Measurements from ENCODE around the gene TENT5C. TPM values are rescaled to one million over a fixed set of nuclear protein-coding genes. Genes with fewer than 3 reads are reported as not detected.

The TENT5C gene
- total and polyA plus RNA-seq, 7 donors = 1.5 to 31.4 (median 9.7) TPM

GRCh38 chr1:117608115-117608615, 2.3 kb downstream of the TENT5C start:
- Histone ChIP-seq H3K4me1 (peaks cover 31% of the 10 kb centered on the region), H3K36me3 (ENCODE audit: insufficient read depth in 1 of 2, low read depth in 1 of 2) (no peaks in the 10 kb centered on the region), H3K27me3 (ENCODE audit: insufficient read depth in 3 of 3, low read length in 2 of 3) (no peaks in the 10 kb centered on the region), H3K9me3 (no peaks in the 10 kb centered on the region), H3K27ac (peak overlapping the region; percentile 91), H3K4me3 (peak overlapping the region; percentile 93)
- intact Hi-C loops (cut with DNase I) = loop anchor here (5.0 kb wide), 5 partner anchors 39 to 241 kb away; partner anchors contain the start of gene MAN1A2 (in 1 of the 2)
- DNase-seq (no peak), ATAC-seq (no peak)
- TF ChIP-seq, protein P1, sequence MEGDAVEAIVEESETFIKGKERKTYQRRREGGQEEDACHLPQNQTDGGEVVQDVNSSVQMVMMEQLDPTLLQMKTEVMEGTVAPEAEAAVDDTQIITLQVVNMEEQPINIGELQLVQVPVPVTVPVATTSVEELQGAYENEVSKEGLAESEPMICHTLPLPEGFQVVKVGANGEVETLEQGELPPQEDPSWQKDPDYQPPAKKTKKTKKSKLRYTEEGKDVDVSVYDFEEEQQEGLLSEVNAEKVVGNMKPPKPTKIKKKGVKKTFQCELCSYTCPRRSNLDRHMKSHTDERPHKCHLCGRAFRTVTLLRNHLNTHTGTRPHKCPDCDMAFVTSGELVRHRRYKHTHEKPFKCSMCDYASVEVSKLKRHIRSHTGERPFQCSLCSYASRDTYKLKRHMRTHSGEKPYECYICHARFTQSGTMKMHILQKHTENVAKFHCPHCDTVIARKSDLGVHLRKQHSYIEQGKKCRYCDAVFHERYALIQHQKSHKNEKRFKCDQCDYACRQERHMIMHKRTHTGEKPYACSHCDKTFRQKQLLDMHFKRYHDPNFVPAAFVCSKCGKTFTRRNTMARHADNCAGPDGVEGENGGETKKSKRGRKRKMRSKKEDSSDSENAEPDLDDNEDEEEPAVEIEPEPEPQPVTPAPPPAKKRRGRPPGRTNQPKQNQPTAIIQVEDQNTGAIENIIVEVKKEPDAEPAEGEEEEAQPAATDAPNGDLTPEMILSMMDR (IDR thresholded peaks at IDR 0.05) = no peak
- WGBS, 3 donors = 37 to 78% (median 45%) methylated on average over 7 of the region's 7 CpGs

DNA sequence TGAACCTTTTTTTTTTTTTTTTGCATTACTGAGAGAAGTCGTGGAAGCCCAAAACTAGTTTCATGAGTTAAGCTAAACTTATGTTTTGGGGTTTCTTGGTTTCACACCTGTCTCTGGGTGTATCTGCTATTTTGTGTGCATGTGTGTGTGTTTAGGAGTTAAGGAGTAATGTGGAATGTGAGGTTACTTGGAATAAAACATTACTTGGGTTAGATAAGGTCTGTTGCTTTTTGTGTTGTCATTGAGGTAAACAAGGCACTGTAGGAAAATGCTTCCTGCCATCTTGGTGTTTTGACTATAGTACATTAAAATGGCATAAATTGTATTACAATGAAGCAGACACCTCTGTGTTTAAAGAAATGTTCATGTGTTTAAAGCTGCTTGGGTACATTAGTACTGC, 2.9 kb downstream of the TENT5C start:
- no peak for ATAC-seq
- Histone ChIP-seq H3K9me3 (no peaks in the 10 kb centered on the region), H3K36me3 (ENCODE audit: insufficient read depth in 1 of 2, low read depth in 1 of 2) (no peaks in the 10 kb centered on the region), H3K27ac (peak overlapping the region; percentile 91), H3K4me3 (peak overlapping the region; percentile 93), H3K4me1 (peaks cover 37% of the 10 kb centered on the region), H3K27me3 (ENCODE audit: insufficient read depth in 3 of 3, low read length in 2 of 3) (no peaks in the 10 kb centered on the region)
- TF ChIP-seq, protein P1 (IDR thresholded peaks at IDR 0.05) = no peak
- intact Hi-C loops (cut with DNase I) = loop anchor here (5.0 kb wide), 5 partner anchors 39 to 241 kb away; partner anchors contain the start of gene MAN1A2 (in 1 of the 2)
- 43 to 73% (median 54%) methylated on average over 1 of the region's 1 CpG for WGBS, 3 donors
- DNase-seq = no peak

DNA sequence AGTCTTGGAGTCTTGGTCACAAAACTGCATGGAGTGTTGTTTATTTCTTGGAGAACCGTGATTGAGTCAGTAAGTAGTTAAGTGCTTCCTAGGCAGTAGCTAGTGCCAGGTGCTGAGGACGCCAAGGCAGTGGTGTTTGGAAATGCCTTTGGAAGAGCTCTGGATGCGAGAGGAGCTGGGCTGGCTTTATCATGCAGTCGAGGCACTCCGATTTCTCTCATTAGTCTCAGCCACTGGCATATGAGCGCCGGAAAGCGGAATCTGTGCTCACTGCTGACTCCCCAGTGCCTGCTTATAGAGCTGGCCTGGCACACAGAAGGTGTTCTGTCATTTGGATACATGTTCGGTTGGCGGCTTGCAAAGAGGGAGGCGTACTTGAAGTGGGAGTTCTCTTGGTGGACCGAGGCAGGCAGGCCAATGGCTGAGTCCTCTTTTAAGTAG, 3.6 kb downstream of the TENT5C start:
- DNase-seq = peak; percentile 65 to 79
- Histone ChIP-seq H3K4me1 (peaks cover 41% of the 10 kb centered on the region), H3K27ac (peak overlapping the region; percentile 91), H3K4me3 (peak overlapping the region; percentile 93), H3K36me3 (ENCODE audit: insufficient read depth in 1 of 2, low read depth in 1 of 2) (no peaks in the 10 kb centered on the region), H3K27me3 (ENCODE audit: insufficient read depth in 3 of 3, low read length in 2 of 3) (no peaks in the 10 kb centered on the region), H3K9me3 (no peaks in the 10 kb centered on the region)
- intact Hi-C loops (cut with DNase I) = loop anchor here (5.0 kb wide), 5 partner anchors 38 to 242 kb away; partner anchors contain the start of gene MAN1A2 (in 1 of the 2)
- peak in 2 of 4 donors; percentile 30 to 34 for ATAC-seq
- TF ChIP-seq, protein P1 (IDR thresholded peaks at IDR 0.05) = no peak
- 28 to 58% (median 31%) methylated on average over 12 of the region's 12 CpGs for WGBS, 3 donors

GRCh38 chr1:117610036-117610435, 4.2 kb downstream of the TENT5C start:
- Histone ChIP-seq H3K9me3 (no peaks in the 10 kb centered on the region), H3K27ac (peak overlapping the region; percentile 91), H3K27me3 (ENCODE audit: insufficient read depth in 3 of 3, low read length in 2 of 3) (no peaks in the 10 kb centered on the region), H3K4me3 (peak overlapping the region; percentile 93), H3K4me1 (peaks cover 47% of the 10 kb centered on the region), H3K36me3 (ENCODE audit: insufficient read depth in 1 of 2, low read depth in 1 of 2) (no peaks in the 10 kb centered on the region)
- ATAC-seq = no peak
- TF ChIP-seq, protein P1 (IDR thresholded peaks at IDR 0.05) = no peak
- WGBS, 3 donors = 61 to 81% (median 68%) methylated on average over 4 of the region's 4 CpGs
- intact Hi-C loops (cut with DNase I) = no loop called here
- no peak for DNase-seq
